H1 (cell line): ENCODE results near the gene FGF18. TPM values are rescaled to one million over a fixed set of nuclear protein-coding genes. Genes with fewer than 3 reads are reported as not detected.
A peak's percentile ranks its signal among the peaks of the same experiment; 100 is the strongest.

Experiments
- CHD7 ChIP-seq: fragments of 300-600 bp; sonication (generic); IDR thresholded peaks from 2 replicates; pipeline ENCODE4 v1.7.1; 2012; ENCODE audit warnings: low read length, moderate library complexity, mild to moderate bottlenecking, inconsistent platforms; ENCODE audit not compliant: insufficient replicate concordance
- E2F6 ChIP-seq: IDR thresholded peaks from 2 replicates; pipeline ENCODE4 v1.6.1; 2012; ENCODE audit warnings: inconsistent platforms
- FOSL1 ChIP-seq: IDR thresholded peaks from 2 replicates; pipeline ENCODE4 v1.6.1; 2011; ENCODE audit warnings: mild to moderate bottlenecking, low read depth, low read length, moderate library complexity; ENCODE audit not compliant: insufficient read depth
- USF2 ChIP-seq: IDR thresholded peaks from 2 replicates; pipeline ENCODE4 v1.6.1; 2011; ENCODE audit warnings: low read length, improper control_type of control experiment
- YY1 ChIP-seq: IDR thresholded peaks from 2 replicates; pipeline ENCODE4 v1.6.1; 2011; ENCODE audit warnings: low read depth, mild to moderate bottlenecking, low read length
- polyA plus RNA-seq, 7 experiments: library from polyadenylated mRNA; depleted of rRNA in 3 of 7; stranded (reverse) in 5 of 7; unstranded in 2 of 7; fragments of >200 nt in 5 of 7; fragments of 200-250 nt in 2 of 7; gene quantifications; 1 replicate in 5 of 7; 2 replicates in 1 of 7; 4 replicates in 1 of 7; pipeline versions ENCODE4 v1.2.1 to v1.2.3, GENCODE V29; 2011 to 2013; ENCODE audit warnings: missing spikeins in 2 of 7, mixed read lengths in 2 of 7
- total RNA-seq: library from RNA; stranded (reverse); fragmentation: NEBNext Ultra II Directional; extraction: Animal tissue kit (Norgen Biotek cat#: 25700); gene quantifications from 2 replicates; pipeline ENCODE4 v1.2.1, GENCODE V29; 2021

FGF18 gene
- total and polyA plus RNA-seq, 2 of the 8 experiments (the other 6 are each of a cell fraction or from before 2014, with no cell fraction given), result 0.54 to 1.3 TPM

- TF ChIP-seq CHD7 (no peak), YY1 (peak; percentile 97), E2F6 (peak; percentile 89), FOSL1 (0 out of 2 replicates have a peak, but pooled peaks have one; percentile 13), USF2 (no peak)
Measured at GRCh38 chr5:171387345-171387969, 32.0 kb upstream of the FGF18 start, which contains the start of gene NPM1 (continued).
